HG03139 (cell line): Measurements from ENCODE around the gene GRIK2.

Experiments used
- ATAC-seq: cut with Tn5 transposase; IDR thresholded peaks from one replicate; pipeline ENCODE4 v1.9.1; 2021; ENCODE audit not compliant: unreplicated experiment

GRIK2 gene

GRCh38 chr6:101537753-101538316 lies 144.3 kb downstream of the GRIK2 start:
- no peak for ATAC-seq

GRCh38 chr6:101539510-101540245 lies 146.2 kb downstream of the GRIK2 start:
- no peak for ATAC-seq

GRCh38 chr6:101541894-101542293 lies 148.4 kb downstream of the GRIK2 start:
- ATAC-seq = no peak

GRCh38 chr6:101543796-101544195 lies 150.3 kb downstream of the GRIK2 start:
- no peak for ATAC-seq

- ATAC-seq = no peak
Observed at GRCh38 chr6:101544286-101544685, 150.8 kb downstream of the GRIK2 start.

- no peak for ATAC-seq
Observed at GRCh38 chr6:101545191-101545590, 151.7 kb downstream of the GRIK2 start.

GRCh38 chr6:101550451-101550850 lies 156.9 kb downstream of the GRIK2 start:
- no peak for ATAC-seq

GRCh38 chr6:101554231-101554630 lies 160.7 kb downstream of the GRIK2 start:
- no peak for ATAC-seq

GRCh38 chr6:101558712-101559111 lies 165.2 kb downstream of the GRIK2 start:
- ATAC-seq = no peak

- no peak for ATAC-seq
Observed at GRCh38 chr6:101572627-101573026, 179.1 kb downstream of the GRIK2 start.

GRCh38 chr6:101577091-101577490 lies 183.6 kb downstream of the GRIK2 start:
- ATAC-seq = no peak

- ATAC-seq = no peak
Observed at GRCh38 chr6:101578306-101578705, 184.8 kb downstream of the GRIK2 start.

- ATAC-seq = no peak
Observed at GRCh38 chr6:101582792-101583191, 189.3 kb downstream of the GRIK2 start.

GRCh38 chr6:101585501-101585900 lies 192.0 kb downstream of the GRIK2 start:
- no peak for ATAC-seq

- no peak for ATAC-seq
Observed at GRCh38 chr6:101588343-101588742, 194.8 kb downstream of the GRIK2 start.

GRCh38 chr6:101595276-101595675 lies 201.8 kb downstream of the GRIK2 start:
- no peak for ATAC-seq

GRCh38 chr6:101597693-101598092 lies 204.2 kb downstream of the GRIK2 start:
- ATAC-seq = no peak

GRCh38 chr6:101605426-101605825 lies 211.9 kb downstream of the GRIK2 start:
- ATAC-seq = no peak

- ATAC-seq = peak; percentile 61
Observed at GRCh38 chr6:101605874-101606273, 212.4 kb downstream of the GRIK2 start.

GRCh38 chr6:101607111-101607690 lies 213.7 kb downstream of the GRIK2 start:
- no peak for ATAC-seq

GRCh38 chr6:101608703-101609102 lies 215.2 kb downstream of the GRIK2 start:
- no peak for ATAC-seq

- no peak for ATAC-seq
Observed at GRCh38 chr6:101613556-101613955, 220.0 kb downstream of the GRIK2 start.
